Measurements from ENCODE around the gene TASP1. TPM values are rescaled to one million over a fixed set of nuclear protein-coding genes. Genes with fewer than 3 reads are reported as not detected.

The TASP1 gene
- total and polyA plus RNA-seq, 10 of the 15 experiments (the other 5 are each of a cell fraction or from before 2014, with no cell fraction given), result 7.4 to 17.8 (median 10.5) TPM

DNA sequence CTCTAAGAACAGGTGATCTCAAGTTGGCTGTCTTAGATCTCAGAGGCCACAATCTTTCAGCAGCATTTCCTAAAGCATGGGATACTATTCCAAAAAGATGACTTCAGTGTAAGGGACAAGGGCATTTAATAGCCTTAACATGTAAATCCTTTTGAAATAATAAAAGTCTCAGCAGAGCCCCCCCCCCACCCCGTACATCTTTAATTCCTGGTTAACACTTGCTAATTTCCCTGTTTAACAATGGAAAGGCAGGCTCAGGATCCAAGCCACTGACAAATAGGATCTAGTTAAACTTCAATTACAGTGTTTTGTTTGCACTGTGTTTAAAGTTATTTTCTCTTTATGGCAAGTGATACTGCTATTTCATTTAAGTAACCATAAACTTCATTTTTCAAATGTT lies 12.0 kb downstream of the TASP1 start:
- SMC1A ChIA-PET (ENCODE audit: uncharacterized antibody, unreplicated experiment), result no interaction called here
- POLR2A ChIA-PET, result no interaction called here
- no peak overlapping the region for H3K4me3 ChIP-seq
- no peak overlapping the region for H3K27ac ChIP-seq (ENCODE audit: control insufficient read depth, insufficient read depth)
- RAD21 ChIA-PET (ENCODE audit: unreplicated experiment), result no interaction called here
- in situ Hi-C loops (cut with MboI) (no loop called here), intact Hi-C loops (cut with micrococcal nuclease; ENCODE audit: unreplicated experiment) (no loop called here)
- no peaks in the 10 kb centered on the region for H4K20me1 ChIP-seq (ENCODE audit: control insufficient read depth, insufficient read depth)
- CTCF ChIA-PET, result no interaction called here
- no peaks in the 10 kb centered on the region for H3K9me3 ChIP-seq (replicated peaks; ENCODE audit: control insufficient read depth, insufficient read depth, low read length)
- H2AFZ ChIP-seq (ENCODE audit: control insufficient read depth, low read depth, low read length), result no peak overlapping the region
- WGBS (ENCODE audit: insufficient coverage, insufficient replicate concordance, low lambda C conversion rate, missing lambda C conversion rate), result 100% methylated on average over 1 of the region's 1 CpG
- no TSS peak for BruUV-seq (replicated peaks)
- no peaks in the 10 kb centered on the region for H3K4me1 ChIP-seq (ENCODE audit: control insufficient read depth, insufficient read depth, low read length)
- no peaks in the 10 kb centered on the region for H3K79me2 ChIP-seq (ENCODE audit: control insufficient read depth, insufficient read depth, low read length)
- no peak overlapping the region for H3K9ac ChIP-seq (ENCODE audit: control insufficient read depth, insufficient read depth, low read length)
- no peak overlapping the region for H3K4me2 ChIP-seq (ENCODE audit: control insufficient read depth, insufficient read depth)
- no peaks in the 10 kb centered on the region for H3K27me3 ChIP-seq (replicated peaks in 1 of 2; ENCODE audit: control insufficient read depth in 2 of 2, insufficient read depth in 2 of 2, low read length in 1 of 2)
- peaks cover 0 to 2% of the 10 kb centered on the region in 2 experiments; a peak in 3 of 4 replicates for H3K36me3 ChIP-seq (ENCODE audit: control insufficient read depth in 2 of 2, insufficient read depth in 2 of 2, low read length in 1 of 2)
- ATAC-seq, result no peak
- DNase-seq (ENCODE audit: low read depth, low spot score), result no peak
- FAIRE-seq, result no peak
- TF ChIP-seq RELA (IDR thresholded peaks at IDR 0.05; ENCODE audit: borderline replicate concordance, partially characterized antibody) (no peak), BMI1 (IDR thresholded peaks at IDR 0.05; ENCODE audit: borderline replicate concordance) (no peak), SMAD1 (IDR thresholded peaks at IDR 0.05; ENCODE audit: low read depth, partially characterized antibody) (no peak), ZNF24 (IDR thresholded peaks at IDR 0.05) (no peak), POLR2AphosphoS2 (IDR thresholded peaks at IDR 0.05; ENCODE audit: low read depth, low read length) (no peak), ASH2L (IDR thresholded peaks at IDR 0.05; ENCODE audit: borderline replicate concordance, low read depth) (no peak), STAT3 (IDR thresholded peaks at IDR 0.05; ENCODE audit: low read depth, low read length) (no peak), E2F8 (IDR thresholded peaks at IDR 0.05; ENCODE audit: low read depth, partially characterized antibody) (no peak), CBX5 (IDR thresholded peaks at IDR 0.05; ENCODE audit: low read depth) (no peak), ZZZ3 (IDR thresholded peaks at IDR 0.05; ENCODE audit: control insufficient read depth, insufficient read length, low read depth) (no peak), HDAC2 (IDR thresholded peaks at IDR 0.05) (no peak), RFX5 (IDR thresholded peaks at IDR 0.05; ENCODE audit: low read depth, low read length) (no peak), SP1 (IDR thresholded peaks at IDR 0.05; ENCODE audit: low read depth, low read length) (no peak), ZNF622 (IDR thresholded peaks at IDR 0.05) (no peak), BACH1 (IDR thresholded peaks at IDR 0.05; ENCODE audit: borderline replicate concordance) (no peak), ZNF217 (IDR thresholded peaks at IDR 0.05) (no peak), POLR2AphosphoS5 (IDR thresholded peaks at IDR 0.05; ENCODE audit: low read length) (no peak), TBL1XR1 (IDR thresholded peaks at IDR 0.05; ENCODE audit: low read depth, low read length) (no peak)
- TF ChIP-seq, protein P1, sequence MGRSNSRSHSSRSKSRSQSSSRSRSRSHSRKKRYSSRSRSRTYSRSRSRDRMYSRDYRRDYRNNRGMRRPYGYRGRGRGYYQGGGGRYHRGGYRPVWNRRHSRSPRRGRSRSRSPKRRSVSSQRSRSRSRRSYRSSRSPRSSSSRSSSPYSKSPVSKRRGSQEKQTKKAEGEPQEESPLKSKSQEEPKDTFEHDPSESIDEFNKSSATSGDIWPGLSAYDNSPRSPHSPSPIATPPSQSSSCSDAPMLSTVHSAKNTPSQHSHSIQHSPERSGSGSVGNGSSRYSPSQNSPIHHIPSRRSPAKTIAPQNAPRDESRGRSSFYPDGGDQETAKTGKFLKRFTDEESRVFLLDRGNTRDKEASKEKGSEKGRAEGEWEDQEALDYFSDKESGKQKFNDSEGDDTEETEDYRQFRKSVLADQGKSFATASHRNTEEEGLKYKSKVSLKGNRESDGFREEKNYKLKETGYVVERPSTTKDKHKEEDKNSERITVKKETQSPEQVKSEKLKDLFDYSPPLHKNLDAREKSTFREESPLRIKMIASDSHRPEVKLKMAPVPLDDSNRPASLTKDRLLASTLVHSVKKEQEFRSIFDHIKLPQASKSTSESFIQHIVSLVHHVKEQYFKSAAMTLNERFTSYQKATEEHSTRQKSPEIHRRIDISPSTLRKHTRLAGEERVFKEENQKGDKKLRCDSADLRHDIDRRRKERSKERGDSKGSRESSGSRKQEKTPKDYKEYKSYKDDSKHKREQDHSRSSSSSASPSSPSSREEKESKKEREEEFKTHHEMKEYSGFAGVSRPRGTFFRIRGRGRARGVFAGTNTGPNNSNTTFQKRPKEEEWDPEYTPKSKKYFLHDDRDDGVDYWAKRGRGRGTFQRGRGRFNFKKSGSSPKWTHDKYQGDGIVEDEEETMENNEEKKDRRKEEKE (IDR thresholded peaks at IDR 0.05), result no peak

Measured in GM12878 (cell line).